OCI-LY1 (cell line): ENCODE data around the gene ITGB8.

ENCODE experiments used
- H2AFZ ChIP-seq: fragments of 200-600 bp; sonication (generic), shearing (Covaris generic); 2 replicates; pipeline ENCODE4 v1.6.0; 2014; ENCODE audit warnings: antibody characterized with exemption, mild to moderate bottlenecking, low read length
- H3F3A ChIP-seq: fragments of 200-600 bp; sonication (generic), shearing (Covaris generic); 2 replicates; pipeline ENCODE4 v1.6.0; 2014; ENCODE audit warnings: mild to moderate bottlenecking, antibody characterized with exemption, low read length, moderate library complexity; ENCODE audit not compliant: insufficient read depth
- H3K27ac ChIP-seq: fragments of 200-600 bp; sonication (generic); 2 replicates; pipeline ENCODE4 v1.5.1; 2014; ENCODE audit warnings: low read length, mixed run types, mild to moderate bottlenecking, low read depth; ENCODE audit not compliant: poor library complexity, severe bottlenecking
- H3K27me3 ChIP-seq: fragments of 200-600 bp; sonication (generic); 2 replicates; pipeline ENCODE4 v1.6.0; 2014; ENCODE audit warnings: antibody characterized with exemption, mild to moderate bottlenecking, low read length, moderate library complexity; ENCODE audit not compliant: insufficient read depth
- H3K36me3 ChIP-seq: fragments of 200-600 bp; sonication (generic); 2 replicates; pipeline ENCODE4 v1.6.1; 2014; ENCODE audit warnings: mild to moderate bottlenecking, antibody characterized with exemption, low read length, moderate library complexity, mixed read lengths; ENCODE audit not compliant: insufficient read depth
- H3K4me1 ChIP-seq: fragments of 200-600 bp; sonication (generic); 2 replicates; pipeline ENCODE4 v1.5.1; 2014; ENCODE audit warnings: mild to moderate bottlenecking, low read length, moderate library complexity; ENCODE audit not compliant: insufficient read depth, severe bottlenecking
- H3K4me2 ChIP-seq: fragments of 200-600 bp; sonication (generic), shearing (Covaris generic); 2 replicates; pipeline ENCODE4 v1.6.1; 2014; ENCODE audit warnings: low read length
- H3K4me3 ChIP-seq: fragments of 200-600 bp; sonication (generic); 2 replicates; pipeline ENCODE4 v1.5.1; 2014; ENCODE audit warnings: low read length, low read depth, mild to moderate bottlenecking, mixed read lengths; ENCODE audit not compliant: poor library complexity, severe bottlenecking
- H3K79me2 ChIP-seq: fragments of 200-600 bp; shearing (Covaris generic); 2 replicates; pipeline ENCODE4 v1.6.1; 2016; ENCODE audit warnings: mixed run types, low read length, mixed read lengths; ENCODE audit not compliant: insufficient read depth
- H3K9ac ChIP-seq: fragments of 200-600 bp; sonication (generic), shearing (Covaris generic); 2 replicates; pipeline ENCODE4 v1.6.1; 2014; ENCODE audit warnings: mild to moderate bottlenecking, low read length, mixed read lengths
- H3K9me2 ChIP-seq: fragments of 200-600 bp; sonication (generic), shearing (Covaris generic); 2 replicates; pipeline ENCODE4 v1.6.1; 2014; ENCODE audit warnings: low read depth, mild to moderate bottlenecking, low read length, mixed read lengths
- H3K9me3 ChIP-seq: fragments of 200-600 bp; shearing (Covaris generic); 2 replicates; pipeline ENCODE4 v1.6.1; 2014; ENCODE audit warnings: low read length, mixed read lengths
- H4K20me1 ChIP-seq: fragments of 200-600 bp; sonication (generic), shearing (Covaris generic); 2 replicates; pipeline ENCODE4 v1.6.0; 2016; ENCODE audit warnings: mild to moderate bottlenecking, low read length; ENCODE audit not compliant: insufficient read depth
- EZH2 ChIP-seq: fragments of 200-600 bp; sonication (generic), shearing (Covaris generic); IDR thresholded peaks from 2 replicates; pipeline ENCODE4 v1.8.0; 2017; ENCODE audit warnings: borderline replicate concordance, mixed run types, mild to moderate bottlenecking, antibody characterized with exemption, low read length, moderate library complexity, mixed read lengths
- TF ChIP-seq, protein P1 (sequence below): fragments of 200-600 bp; sonication (generic), shearing (Covaris generic); IDR thresholded peaks from 2 replicates; pipeline ENCODE4 v1.5.1; 2017; ENCODE audit warnings: mild to moderate bottlenecking, antibody characterized with exemption, low read length, moderate library complexity, mixed read lengths

ITGB8 gene

DNA sequence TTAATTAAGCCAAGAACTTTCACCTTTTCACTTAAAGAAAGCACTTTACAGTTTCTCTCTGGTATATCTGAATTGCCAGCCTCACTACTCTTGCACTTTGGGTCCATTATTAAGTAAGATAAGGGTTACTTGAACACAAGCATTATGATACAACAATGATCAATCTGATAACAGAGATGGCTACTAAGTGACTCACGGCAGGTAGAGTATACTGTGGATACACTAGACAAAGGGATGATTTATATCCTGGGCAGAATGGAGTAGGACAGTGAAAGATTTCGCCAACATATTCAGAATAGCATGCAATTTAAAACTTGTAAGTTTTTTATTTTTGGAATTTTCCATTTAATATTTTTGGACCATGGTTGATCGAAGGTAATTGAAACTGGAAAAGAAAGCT lies 34.3 kb upstream of the ITGB8 start:
- Histone ChIP-seq H3K9me3 (no peaks in the 10 kb centered on the region), H3K79me2 (no peaks in the 10 kb centered on the region), H3K27ac (no peak overlapping the region), H3K4me1 (peaks cover 51% of the 10 kb centered on the region), H3K36me3 (no peaks in the 10 kb centered on the region), H2AFZ (no peak overlapping the region), H3K4me2 (peak overlapping the region; percentile 0; the same call in 1 of the 2 replicates), H3F3A (no peaks in the 10 kb centered on the region), H3K27me3 (no peaks in the 10 kb centered on the region), H4K20me1 (no peaks in the 10 kb centered on the region), H3K9ac (no peak overlapping the region), H3K9me2 (no peaks in the 10 kb centered on the region), H3K4me3 (no peak overlapping the region)
- TF ChIP-seq, protein P1, sequence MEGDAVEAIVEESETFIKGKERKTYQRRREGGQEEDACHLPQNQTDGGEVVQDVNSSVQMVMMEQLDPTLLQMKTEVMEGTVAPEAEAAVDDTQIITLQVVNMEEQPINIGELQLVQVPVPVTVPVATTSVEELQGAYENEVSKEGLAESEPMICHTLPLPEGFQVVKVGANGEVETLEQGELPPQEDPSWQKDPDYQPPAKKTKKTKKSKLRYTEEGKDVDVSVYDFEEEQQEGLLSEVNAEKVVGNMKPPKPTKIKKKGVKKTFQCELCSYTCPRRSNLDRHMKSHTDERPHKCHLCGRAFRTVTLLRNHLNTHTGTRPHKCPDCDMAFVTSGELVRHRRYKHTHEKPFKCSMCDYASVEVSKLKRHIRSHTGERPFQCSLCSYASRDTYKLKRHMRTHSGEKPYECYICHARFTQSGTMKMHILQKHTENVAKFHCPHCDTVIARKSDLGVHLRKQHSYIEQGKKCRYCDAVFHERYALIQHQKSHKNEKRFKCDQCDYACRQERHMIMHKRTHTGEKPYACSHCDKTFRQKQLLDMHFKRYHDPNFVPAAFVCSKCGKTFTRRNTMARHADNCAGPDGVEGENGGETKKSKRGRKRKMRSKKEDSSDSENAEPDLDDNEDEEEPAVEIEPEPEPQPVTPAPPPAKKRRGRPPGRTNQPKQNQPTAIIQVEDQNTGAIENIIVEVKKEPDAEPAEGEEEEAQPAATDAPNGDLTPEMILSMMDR: no peak

DNA sequence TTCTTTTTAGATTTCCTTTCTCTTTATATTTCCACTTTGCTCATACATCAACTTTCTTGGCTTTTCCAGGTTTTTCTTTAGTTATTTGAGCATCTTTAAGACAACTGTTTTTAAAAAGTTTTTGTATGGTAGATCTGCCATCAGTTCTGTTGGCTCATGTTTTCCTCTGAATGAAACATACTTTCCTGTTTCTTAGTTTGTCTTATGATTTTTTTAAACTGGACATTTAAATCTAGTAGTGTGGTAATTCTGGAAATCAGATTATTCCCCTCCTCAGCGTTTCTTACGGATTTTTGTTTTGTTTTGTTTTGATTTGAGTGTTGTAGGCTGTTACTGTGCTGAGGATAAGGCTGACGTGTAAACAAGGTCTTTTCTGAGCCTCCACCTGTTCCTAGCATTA lies 33.8 kb upstream of the ITGB8 start:
- Histone ChIP-seq H3K27ac (no peak overlapping the region), H3K79me2 (no peaks in the 10 kb centered on the region), H3K27me3 (no peaks in the 10 kb centered on the region), H3K9ac (no peak overlapping the region), H3K4me2 (peak overlapping the region; percentile 0; the same call in 1 of the 2 replicates), H3K9me2 (no peaks in the 10 kb centered on the region), H3F3A (no peaks in the 10 kb centered on the region), H3K9me3 (no peaks in the 10 kb centered on the region), H3K4me3 (no peak overlapping the region), H4K20me1 (no peaks in the 10 kb centered on the region), H2AFZ (no peak overlapping the region), H3K36me3 (no peaks in the 10 kb centered on the region), H3K4me1 (peaks cover 54% of the 10 kb centered on the region)
- TF ChIP-seq, protein P1: no peak
- TF ChIP-seq EZH2: no peak

DNA sequence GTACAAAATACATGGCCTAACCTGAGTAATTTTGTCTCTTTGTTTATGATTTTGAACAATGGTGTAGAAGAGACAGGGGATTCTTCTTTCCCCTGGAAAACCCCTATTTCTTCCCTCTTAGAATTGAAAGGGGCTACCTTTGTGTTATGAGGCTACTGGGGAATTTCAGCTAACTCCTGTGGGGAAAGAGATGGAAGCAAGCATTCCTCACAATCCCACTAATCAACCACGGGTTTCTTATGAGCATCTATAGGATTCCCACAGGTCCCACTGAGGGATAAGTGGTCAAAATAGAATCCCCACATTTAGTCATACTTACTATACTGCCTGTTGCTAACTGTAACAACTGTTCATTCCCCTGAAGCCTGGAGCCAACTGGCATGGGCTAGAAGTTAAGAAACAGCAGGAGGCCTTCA lies 32.2 kb upstream of the ITGB8 start:
- H3K36me3 ChIP-seq: no peaks in the 10 kb centered on the region
- H3F3A ChIP-seq: no peaks in the 10 kb centered on the region
- H3K9ac ChIP-seq: no peak overlapping the region
- TF ChIP-seq, protein P1: no peak
- TF ChIP-seq EZH2: no peak
- H3K4me1 ChIP-seq: peaks cover 69% of the 10 kb centered on the region
- no peaks in the 10 kb centered on the region for H4K20me1 ChIP-seq
- no peaks in the 10 kb centered on the region for H3K9me3 ChIP-seq
- no peaks in the 10 kb centered on the region for H3K79me2 ChIP-seq
- no peaks in the 10 kb centered on the region for H3K27me3 ChIP-seq
- H3K27ac ChIP-seq: peak overlapping the region; percentile 12
- H3K4me2 ChIP-seq: no peak overlapping the region
- H3K9me2 ChIP-seq: no peaks in the 10 kb centered on the region
- no peak overlapping the region for H2AFZ ChIP-seq
- no peak overlapping the region for H3K4me3 ChIP-seq
